ENCODE results near the gene SLC16A11.
"Not testable (repeated sequence)": the region's sequence is repeated elsewhere in the genome, so short reads cannot be mapped to it uniquely, and the experiment has no call there.

SLC16A11 gene, protein sequence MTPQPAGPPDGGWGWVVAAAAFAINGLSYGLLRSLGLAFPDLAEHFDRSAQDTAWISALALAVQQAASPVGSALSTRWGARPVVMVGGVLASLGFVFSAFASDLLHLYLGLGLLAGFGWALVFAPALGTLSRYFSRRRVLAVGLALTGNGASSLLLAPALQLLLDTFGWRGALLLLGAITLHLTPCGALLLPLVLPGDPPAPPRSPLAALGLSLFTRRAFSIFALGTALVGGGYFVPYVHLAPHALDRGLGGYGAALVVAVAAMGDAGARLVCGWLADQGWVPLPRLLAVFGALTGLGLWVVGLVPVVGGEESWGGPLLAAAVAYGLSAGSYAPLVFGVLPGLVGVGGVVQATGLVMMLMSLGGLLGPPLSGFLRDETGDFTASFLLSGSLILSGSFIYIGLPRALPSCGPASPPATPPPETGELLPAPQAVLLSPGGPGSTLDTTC

DNA sequence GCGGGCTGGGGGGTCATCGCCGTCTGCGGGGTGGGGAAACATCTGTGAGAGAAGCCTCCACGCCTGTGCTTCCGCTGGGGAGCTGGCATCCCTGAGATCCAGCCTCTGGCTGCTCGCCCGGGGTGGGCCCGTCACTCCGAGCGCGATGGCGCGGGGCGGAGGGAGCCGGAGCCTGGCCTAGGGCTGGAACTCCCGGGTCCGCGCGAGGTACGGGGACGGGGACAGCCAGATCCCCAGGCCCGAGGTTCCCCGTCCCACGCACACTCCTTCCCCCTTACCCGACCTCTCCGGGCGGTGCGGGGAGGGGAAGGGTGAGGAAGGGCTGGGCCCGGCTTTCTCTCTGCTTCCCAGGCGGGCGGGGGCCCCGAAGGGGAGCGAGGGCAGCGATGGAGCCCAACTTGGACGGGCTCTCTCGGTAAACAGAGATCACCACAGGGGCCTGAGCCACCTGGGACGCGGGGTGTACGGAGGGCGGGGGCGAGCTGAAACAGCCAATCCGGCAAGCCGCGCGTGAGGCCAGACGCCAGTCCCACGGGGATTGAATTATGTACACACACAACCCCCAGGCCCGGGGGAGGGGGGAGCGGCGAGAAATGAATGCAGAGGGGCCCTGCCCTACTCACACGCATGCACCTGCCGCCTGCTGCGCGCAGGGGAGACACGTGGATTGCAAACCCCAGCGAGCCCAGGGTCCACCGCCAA lies at the start of gene SLC16A11:
Gene SLC16A11 (minus strand): TSS at position 596 of the 702 bp plus-strand sequence. CDS start 579 bp downstream, at position 17.
- Mint-ChIP-seq H3K4me3 (peak within 1 kb of the TSS; percentile 54), H3K36me3 (peaks cover 9% of the 10 kb centered on the region), H3K9me3 (no peaks in the 10 kb centered on the region), H3K4me1 (peaks cover 53% of the 10 kb centered on the region), H3K27me3 (peaks cover 45% of the 10 kb centered on the region), H3K27ac (peak within 1 kb of the TSS; percentile 8)
- CTCF ChIA-PET: interaction anchor here (3.0 to 13.2 kb wide), 2 partner anchors 94 to 129 kb away, joined by 8 to 270 read pairs; no protein-coding TSS in a partner anchor
- peak; percentile 42 for DNase-seq

DNA sequence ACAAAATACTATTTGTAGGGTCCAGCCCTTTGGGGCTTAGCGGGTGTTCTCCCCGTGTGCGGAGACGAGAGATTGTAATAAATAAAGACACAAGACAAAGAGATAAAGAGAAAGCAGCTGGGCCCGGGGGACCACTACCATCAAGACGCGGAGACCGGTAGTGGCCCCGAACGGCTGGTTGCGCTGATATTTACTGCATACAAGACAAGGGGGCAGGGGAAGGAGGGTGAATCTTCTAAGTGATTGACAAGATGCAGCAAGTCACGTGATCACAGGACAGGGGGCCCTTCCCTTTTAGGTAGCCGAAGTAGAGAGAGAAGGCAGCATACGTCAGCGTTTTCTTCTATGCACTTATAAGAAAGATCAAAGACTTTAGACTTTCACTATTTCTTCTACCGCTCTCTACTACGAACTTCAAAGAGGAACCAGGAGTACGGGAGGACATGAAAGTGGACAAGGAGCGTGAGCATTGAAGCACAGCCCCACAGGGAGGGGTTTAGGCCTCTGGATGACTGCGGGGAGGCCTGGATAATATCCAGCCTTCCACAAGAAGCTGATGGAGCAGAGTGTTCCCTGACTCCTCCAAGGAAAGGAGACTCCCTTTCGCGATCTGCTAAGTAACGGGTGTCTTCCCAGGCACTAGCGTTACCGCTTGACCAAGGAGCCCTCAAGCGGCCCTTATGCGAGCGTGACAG lies 47.6 kb upstream of the SLC16A11 start:
- H3K27me3 Mint-ChIP-seq: peaks cover 22% of the 10 kb centered on the region
- CTCF ChIA-PET, DNase-seq, H3K9me3 Mint-ChIP-seq, H3K27ac Mint-ChIP-seq, H3K4me1 Mint-ChIP-seq, H3K36me3 Mint-ChIP-seq, H3K4me3 Mint-ChIP-seq: not testable (repeated sequence)

DNA sequence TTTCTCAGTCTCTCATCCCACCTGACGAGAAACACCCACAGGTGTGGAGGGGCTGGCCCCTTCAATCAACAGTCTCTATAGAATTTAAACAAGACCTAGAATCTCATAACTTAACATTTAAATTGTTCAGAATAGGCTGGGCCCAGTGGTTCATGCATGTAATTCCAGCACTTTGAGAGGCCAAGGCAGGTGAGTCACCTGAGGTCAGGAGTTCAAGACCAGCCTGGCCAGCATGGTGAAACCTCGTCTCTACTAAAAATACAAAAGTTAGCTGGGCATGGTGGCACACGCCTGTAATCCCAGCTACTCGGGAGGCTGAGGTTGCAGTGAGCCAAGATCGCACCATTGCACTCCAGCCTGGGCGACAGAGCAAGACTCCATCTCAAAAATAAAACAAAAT lies 45.7 kb upstream of the SLC16A11 start:
- H3K27me3 Mint-ChIP-seq: peaks cover 16% of the 10 kb centered on the region
- H3K4me1 Mint-ChIP-seq, H3K9me3 Mint-ChIP-seq, H3K27ac Mint-ChIP-seq, CTCF ChIA-PET, DNase-seq, H3K36me3 Mint-ChIP-seq, H3K4me3 Mint-ChIP-seq: not testable (repeated sequence)

DNA sequence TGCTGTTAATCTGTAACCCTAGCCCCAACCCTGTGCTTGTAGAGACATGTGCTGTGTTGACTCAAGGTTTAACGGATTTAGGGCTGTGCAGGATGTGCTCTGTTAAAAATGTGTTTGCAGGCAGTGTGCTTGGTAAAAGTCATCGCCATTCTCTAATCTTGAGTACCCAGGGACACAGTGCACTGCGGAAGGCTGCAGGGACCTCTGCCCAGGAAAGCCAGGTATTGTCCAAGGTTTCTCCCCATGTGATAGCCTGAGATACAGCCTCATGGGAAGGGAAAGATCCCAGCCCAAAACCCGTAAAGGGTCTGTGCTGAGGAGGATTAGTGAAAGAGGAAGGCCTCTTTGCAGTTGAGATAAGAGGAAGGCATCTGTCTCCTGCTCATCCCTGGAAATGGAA lies 44.5 kb upstream of the SLC16A11 start:
- peaks cover 20% of the 10 kb centered on the region for H3K27me3 Mint-ChIP-seq
- H3K27ac Mint-ChIP-seq, DNase-seq, CTCF ChIA-PET, H3K4me1 Mint-ChIP-seq, H3K4me3 Mint-ChIP-seq, H3K9me3 Mint-ChIP-seq, H3K36me3 Mint-ChIP-seq: not testable (repeated sequence)

DNA sequence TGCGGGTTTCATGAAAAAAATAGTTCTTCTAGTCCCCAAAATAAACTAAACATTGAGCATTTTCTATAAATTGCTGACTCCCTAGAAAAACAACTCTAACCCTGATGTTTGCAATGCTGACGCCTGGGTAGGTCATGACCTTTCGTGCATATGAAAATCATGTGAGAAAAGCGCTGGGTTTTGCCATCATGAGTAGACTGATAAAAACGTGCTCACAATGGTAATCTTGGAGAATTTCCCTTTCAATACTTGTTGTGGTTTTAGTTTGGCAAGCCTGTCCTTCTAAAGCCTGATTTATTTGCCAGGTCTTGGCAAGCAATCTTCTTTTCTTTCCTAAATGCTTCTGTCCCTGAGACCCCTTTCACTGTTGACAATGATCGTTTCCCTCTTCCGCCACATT lies 40.2 kb upstream of the SLC16A11 start:
- Mint-ChIP-seq H3K36me3 (no peaks in the 10 kb centered on the region), H3K4me3 (no peak overlapping the region), H3K9me3 (peaks cover 7% of the 10 kb centered on the region), H3K4me1 (peaks cover 38% of the 10 kb centered on the region), H3K27ac (no peak overlapping the region), H3K27me3 (peaks cover 40% of the 10 kb centered on the region)
- no peak for DNase-seq
- CTCF ChIA-PET: no interaction called here

DNA sequence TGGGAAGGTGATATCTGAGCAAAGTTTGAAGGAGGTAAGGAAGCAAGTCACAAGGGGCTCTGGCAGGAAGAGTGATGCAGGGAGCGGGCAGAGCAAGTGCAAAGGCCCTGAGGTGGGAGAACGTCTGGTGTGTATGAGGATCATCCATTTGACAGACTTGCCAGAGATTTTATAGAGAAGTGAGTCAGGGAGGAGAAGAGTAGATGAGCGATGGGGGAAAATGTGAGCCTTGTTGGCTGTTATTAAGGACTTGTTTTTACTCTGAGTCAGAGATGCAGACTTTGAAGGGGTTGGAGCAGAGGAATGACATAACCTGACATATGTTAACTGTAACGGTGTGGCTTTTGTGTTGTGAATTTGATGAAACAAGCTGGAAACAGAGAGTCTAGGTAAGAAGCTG lies 39.7 kb upstream of the SLC16A11 start:
- Mint-ChIP-seq H3K9me3 (peaks cover 7% of the 10 kb centered on the region), H3K4me1 (peaks cover 38% of the 10 kb centered on the region), H3K4me3 (no peak overlapping the region), H3K27ac (no peak overlapping the region), H3K27me3 (peaks cover 45% of the 10 kb centered on the region), H3K36me3 (no peaks in the 10 kb centered on the region)
- CTCF ChIA-PET: no interaction called here
- no peak for DNase-seq

DNA sequence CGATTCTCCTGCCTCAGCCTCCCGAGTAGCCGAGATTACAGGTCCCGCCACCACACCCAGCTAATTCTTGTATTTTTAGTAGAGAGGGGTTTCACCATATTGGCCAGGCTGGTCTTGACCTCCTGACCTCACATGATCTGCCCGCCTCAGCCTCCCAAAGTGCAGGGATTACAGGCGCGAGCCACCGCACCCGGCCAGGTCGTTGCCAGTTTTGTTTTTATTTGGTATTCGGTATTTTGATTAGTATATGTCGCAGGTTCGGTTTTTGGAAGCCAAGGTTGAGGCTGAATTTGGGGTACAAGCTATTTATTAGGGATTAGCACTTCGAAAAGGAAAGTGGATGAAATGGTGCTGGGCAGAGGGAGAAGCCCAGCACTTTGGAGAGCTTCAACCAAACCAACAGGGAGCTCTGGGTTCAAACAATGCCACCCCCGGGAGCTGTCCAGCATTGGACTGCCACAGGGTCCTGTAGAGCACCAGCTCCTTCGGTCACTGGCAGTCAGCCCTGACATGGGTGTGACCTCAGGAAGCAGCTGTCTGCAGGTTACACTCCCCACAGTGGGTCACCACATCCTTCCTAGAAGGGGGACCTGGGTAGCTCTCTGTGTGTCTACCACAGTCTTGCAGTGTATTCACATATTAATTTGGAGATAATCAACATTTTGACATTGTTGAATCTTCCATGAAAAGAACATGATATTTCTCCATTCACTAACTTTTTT lies 37.6 kb upstream of the SLC16A11 start:
- no peaks in the 10 kb centered on the region for H3K36me3 Mint-ChIP-seq
- peaks cover 7% of the 10 kb centered on the region for H3K9me3 Mint-ChIP-seq
- H3K4me1 Mint-ChIP-seq: peaks cover 38% of the 10 kb centered on the region
- peaks cover 40% of the 10 kb centered on the region for H3K27me3 Mint-ChIP-seq
- CTCF ChIA-PET: interaction anchor here (1.0 kb wide), 1 partner anchor 17 kb away, joined by 3 read pairs; no protein-coding TSS in a partner anchor
- H3K4me3 Mint-ChIP-seq: no peak overlapping the region
- peak; percentile 66 for DNase-seq
- no peak overlapping the region for H3K27ac Mint-ChIP-seq

DNA sequence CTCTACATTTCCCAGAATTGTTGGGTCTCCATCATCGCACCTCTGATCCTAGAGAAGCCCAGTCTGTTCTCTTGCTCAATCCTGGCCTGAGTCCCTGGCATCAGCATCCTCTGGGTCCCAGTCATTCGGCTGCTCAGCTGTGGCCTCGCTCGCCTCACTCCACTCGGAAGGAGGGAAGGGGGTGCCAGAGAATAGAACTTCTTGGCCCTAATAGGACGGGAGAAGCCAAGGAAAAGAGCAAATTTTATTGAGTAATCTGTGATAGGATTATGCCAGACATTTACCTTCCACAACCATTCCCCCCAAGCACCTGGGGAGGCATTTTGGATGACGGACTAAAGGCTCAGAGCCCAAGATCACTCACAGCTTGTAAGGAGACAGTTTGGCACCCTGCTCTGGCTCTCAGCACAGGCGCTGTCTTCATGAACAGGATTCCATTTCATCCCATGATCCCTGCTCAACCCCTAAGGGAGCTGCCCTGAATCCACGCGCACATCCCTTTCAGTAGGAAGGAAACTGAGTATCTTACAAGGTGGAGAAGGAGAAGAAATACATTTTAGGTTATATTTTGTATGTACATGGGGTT lies 36.7 kb upstream of the SLC16A11 start:
- Mint-ChIP-seq H3K27ac (no peak overlapping the region), H3K27me3 (peaks cover 40% of the 10 kb centered on the region), H3K4me1 (peaks cover 38% of the 10 kb centered on the region), H3K9me3 (peaks cover 7% of the 10 kb centered on the region), H3K36me3 (no peaks in the 10 kb centered on the region), H3K4me3 (no peak overlapping the region)
- DNase-seq: no peak
- CTCF ChIA-PET: interaction anchor here (1.6 kb wide), 1 partner anchor 29 kb away, joined by 6 read pairs; no protein-coding TSS in a partner anchor

DNA sequence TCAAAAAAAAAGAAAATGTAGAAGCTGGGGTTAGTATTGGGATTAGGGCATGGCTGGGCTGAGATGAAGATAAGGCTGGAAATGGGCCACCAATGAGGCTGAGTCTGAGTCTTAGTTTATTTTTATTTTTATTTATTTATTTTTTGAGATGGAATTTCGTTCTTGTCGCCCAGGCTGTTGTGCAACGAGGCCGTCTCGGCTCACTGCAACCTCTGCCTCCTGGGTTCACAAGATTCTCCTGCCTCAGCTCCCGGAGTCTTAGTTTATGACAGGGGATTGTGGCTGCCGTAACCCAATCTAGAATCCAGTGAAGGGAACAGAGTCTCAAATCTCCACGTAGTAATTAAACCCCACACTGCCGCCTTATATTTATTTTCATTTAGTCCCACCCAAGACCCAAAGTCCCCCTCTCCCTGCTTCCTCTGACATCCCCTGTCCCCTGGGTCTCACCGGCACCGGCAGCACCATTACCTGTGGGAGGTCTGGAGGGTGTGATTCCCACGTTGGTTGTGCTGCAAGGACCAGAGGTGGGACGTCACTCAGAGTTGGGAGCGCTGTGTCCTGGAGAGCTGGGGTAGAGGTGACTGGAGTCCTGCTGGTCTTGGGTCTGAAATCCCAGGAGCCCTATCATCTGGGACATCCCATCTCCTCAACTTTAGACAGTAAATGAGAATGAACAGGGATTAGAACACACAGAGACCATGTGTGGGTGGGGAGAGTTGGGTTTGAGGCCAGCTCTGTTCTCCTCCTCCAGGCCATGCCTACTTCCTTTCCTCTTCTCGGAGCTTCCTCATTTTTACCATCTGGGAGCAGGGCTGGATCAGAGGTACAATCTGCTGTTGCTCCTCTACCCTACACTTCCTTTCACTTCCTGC lies 35.9 kb upstream of the SLC16A11 start, which contains the start of gene CLEC10A:
Gene CLEC10A (minus strand): TSS at position 671 of the 875 bp plus-strand sequence. CDS start 1,439 bp downstream, outside the sequence.
- Mint-ChIP-seq H3K27me3 (peaks cover 40% of the 10 kb centered on the region), H3K4me1 (peaks cover 38% of the 10 kb centered on the region), H3K36me3 (no peaks in the 10 kb centered on the region), H3K4me3 (no peak within 1 kb of the TSS), H3K9me3 (peaks cover 7% of the 10 kb centered on the region), H3K27ac (no peak within 1 kb of the TSS)
- DNase-seq: no peak
- CTCF ChIA-PET: interaction anchor here (1.6 kb wide), 1 partner anchor 28 kb away, joined by 6 read pairs; no protein-coding TSS in a partner anchor

DNA sequence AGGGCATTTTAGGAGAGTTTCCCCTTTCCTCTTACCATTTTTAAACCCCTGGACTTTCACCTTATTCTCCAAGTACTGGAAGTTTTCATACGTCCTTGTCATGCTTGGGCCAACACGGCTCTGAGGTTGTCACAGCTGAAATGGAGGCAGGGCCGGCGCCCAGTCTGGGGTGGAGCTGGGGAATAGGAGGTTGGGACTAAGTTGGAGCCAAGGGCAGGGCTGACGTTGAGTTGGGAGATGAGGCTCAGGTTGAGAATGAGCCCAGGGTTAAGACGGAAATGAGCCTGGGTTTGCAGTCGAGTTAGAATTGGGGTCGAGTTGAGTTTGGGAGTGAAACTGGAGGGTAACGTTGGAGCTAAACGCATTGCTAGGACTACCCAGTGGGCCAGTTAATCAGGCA lies 34.8 kb upstream of the SLC16A11 start:
- CTCF ChIA-PET: no interaction called here
- Mint-ChIP-seq H3K27me3 (peaks cover 29% of the 10 kb centered on the region), H3K36me3 (no peaks in the 10 kb centered on the region), H3K9me3 (peaks cover 7% of the 10 kb centered on the region), H3K4me1 (peaks cover 32% of the 10 kb centered on the region), H3K4me3 (no peak overlapping the region), H3K27ac (no peak overlapping the region)
- DNase-seq: no peak

DNA sequence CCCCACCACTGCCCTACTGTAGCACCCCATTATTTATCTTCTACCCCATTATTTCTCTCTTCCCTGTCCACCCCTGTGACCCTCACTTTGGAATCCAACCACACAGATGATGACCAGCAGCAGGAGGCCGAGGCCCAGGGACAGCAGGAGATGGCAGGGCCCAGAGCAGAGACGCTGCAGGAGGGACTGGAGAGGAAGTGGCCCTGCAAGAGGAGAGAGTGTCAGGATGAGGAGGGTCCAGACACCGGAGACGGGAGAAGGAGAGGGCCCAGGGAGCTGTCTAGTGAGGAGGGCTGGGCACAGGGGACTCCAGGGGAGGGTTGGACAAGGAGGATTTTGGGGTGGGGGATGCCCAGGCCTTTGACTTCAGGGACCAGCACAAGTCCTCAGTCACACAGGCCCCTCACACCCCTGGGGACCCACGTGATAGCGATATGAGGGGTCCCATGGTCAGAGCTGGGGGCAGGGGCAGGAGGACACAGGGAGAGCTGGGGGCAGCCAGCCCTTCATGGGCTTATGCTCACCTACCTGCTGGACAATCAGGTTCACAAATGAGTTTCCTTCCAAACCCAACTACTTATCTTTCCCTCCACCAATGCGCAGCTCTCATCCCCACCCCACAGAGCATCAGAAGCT lies 34.1 kb upstream of the SLC16A11 start:
- no peak for DNase-seq
- Mint-ChIP-seq H3K27ac (no peak overlapping the region), H3K9me3 (peaks cover 7% of the 10 kb centered on the region), H3K36me3 (no peaks in the 10 kb centered on the region), H3K27me3 (peaks cover 24% of the 10 kb centered on the region), H3K4me1 (peaks cover 27% of the 10 kb centered on the region), H3K4me3 (no peak overlapping the region)
- CTCF ChIA-PET: no interaction called here

DNA sequence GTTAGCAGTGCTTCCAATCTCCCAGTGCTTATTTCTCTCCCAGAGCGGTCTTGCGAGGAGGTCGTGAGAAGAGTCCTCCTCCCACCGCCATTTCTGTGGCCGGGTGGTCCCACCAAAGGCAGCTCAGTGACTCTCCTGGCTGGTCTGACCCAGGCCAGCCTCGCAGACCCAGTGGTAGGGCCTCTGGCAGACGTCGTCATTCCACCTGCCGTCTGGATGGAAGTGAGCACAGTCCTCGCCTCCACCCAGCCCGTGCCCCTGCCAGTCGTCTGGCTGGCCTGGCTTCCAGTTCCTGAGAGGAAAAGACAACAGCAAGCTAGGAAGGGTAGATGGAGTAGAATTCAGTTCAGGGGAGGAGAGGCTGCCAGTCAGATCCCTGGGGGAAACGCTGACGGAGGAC lies 31.0 kb upstream of the SLC16A11 start:
- no peak overlapping the region for H3K4me3 Mint-ChIP-seq

More for the DNA sequence above, 31.0 kb upstream of the SLC16A11 start:
- no peak for DNase-seq
- Mint-ChIP-seq H3K36me3 (no peaks in the 10 kb centered on the region), H3K4me1 (no peaks in the 10 kb centered on the region), H3K9me3 (no peaks in the 10 kb centered on the region), H3K27ac (no peak overlapping the region), H3K27me3 (peaks cover 27% of the 10 kb centered on the region)
- CTCF ChIA-PET: no interaction called here

Measured in activated naive CD4-positive, alpha-beta T cell treated with anti-CD3 and anti-CD28 coated beads, Interleukin-2, amount 10 ng/mL, durations not matched to agents 7 days and 5 days (primary cell).